ENCODE data around the gene UBE2N. TPM values are rescaled to one million over a fixed set of nuclear protein-coding genes. Genes with fewer than 3 reads are reported as not detected.
"Not testable (repeated sequence)": the region's sequence is repeated elsewhere in the genome, so short reads cannot be mapped to it uniquely, and the experiment has no call there.

Gene UBE2N
- total and polyA plus RNA-seq, 8 donors: 82.2 to 154 (median 137) TPM

- H3K27ac ChIP-seq: peak overlapping the region; percentile 90 to 94
- intact Hi-C loops (cut with DNase I): no loop called here
- H3K27me3 ChIP-seq: no peaks in the 10 kb centered on the region
- H3K9me3 ChIP-seq: no peaks in the 10 kb centered on the region
- peak overlapping the region; percentile 98 to 100 for H3K4me3 ChIP-seq
- TF ChIP-seq CTCF (IDR thresholded peaks at IDR 0.05): no peak
- DNase-seq (peak in 2 of 4 donors; percentile 45 to 88), ATAC-seq (peak; percentile 28)
- H3K4me1 ChIP-seq: peaks cover 7 to 52% of the 10 kb centered on the region in 2 donors
- no peaks in the 10 kb centered on the region for H3K36me3 ChIP-seq
Measured at GRCh38 chr12:93441081-93441616, 598 bp downstream of the UBE2N start.

GRCh38 chr12:93440043-93440835, 1.5 kb downstream of the UBE2N start:
- peak overlapping the region in 1 of 2 donors; percentile 94 for H3K27ac ChIP-seq
- no peak for TF ChIP-seq CTCF (IDR thresholded peaks at IDR 0.05)

GRCh38 chr12:93438266-93439050, 3.3 kb downstream of the UBE2N start:
- DNase-seq (no peak), ATAC-seq (no peak)
- Histone ChIP-seq H3K4me1 (peaks cover 7 to 79% of the 10 kb centered on the region in 2 donors), H3K4me3 (no peak overlapping the region), H3K9me3 (no peaks in the 10 kb centered on the region), H3K36me3 (no peaks in the 10 kb centered on the region), H3K27ac (no peak overlapping the region), H3K27me3 (no peaks in the 10 kb centered on the region)
- intact Hi-C loops (cut with DNase I): no loop called here
- TF ChIP-seq CTCF (IDR thresholded peaks at IDR 0.05): no peak

More at GRCh38 chr12:93440043-93440835, 1.5 kb downstream of the UBE2N start:
- no peak for ATAC-seq
- intact Hi-C loops (cut with DNase I): no loop called here
- no peaks in the 10 kb centered on the region for H3K9me3 ChIP-seq
- H3K4me1 ChIP-seq: peaks cover 7 to 61% of the 10 kb centered on the region in 2 donors
- H3K27me3 ChIP-seq: no peaks in the 10 kb centered on the region
- no peak for DNase-seq
- H3K4me3 ChIP-seq: peak overlapping the region; percentile 98 to 100
- H3K36me3 ChIP-seq: no peaks in the 10 kb centered on the region

GRCh38 chr12:93434256-93434865, 7.4 kb downstream of the UBE2N start:
- intact Hi-C loops (cut with DNase I): no loop called here
- DNase-seq (peak in 1 of 4 donors; percentile 56), ATAC-seq (peak; percentile 9)
- Histone ChIP-seq H3K27me3 (no peaks in the 10 kb centered on the region), H3K27ac (no peak overlapping the region), H3K36me3 (no peaks in the 10 kb centered on the region), H3K9me3 (no peaks in the 10 kb centered on the region), H3K4me3 (no peak overlapping the region), H3K4me1 (peaks cover 0 to 72% of the 10 kb centered on the region in 2 donors)
- TF ChIP-seq CTCF (IDR thresholded peaks at IDR 0.05): no peak

- DNase-seq, ATAC-seq: not testable (repeated sequence)
- H3K4me1 ChIP-seq: peaks cover 12 to 71% of the 10 kb centered on the region in 2 donors
Measured at GRCh38 chr12:93432031-93432430, 9.7 kb downstream of the UBE2N start.

More at GRCh38 chr12:93432031-93432430, 9.7 kb downstream of the UBE2N start:
- H3K27ac ChIP-seq; H3K36me3 ChIP-seq; H3K9me3 ChIP-seq; H3K4me3 ChIP-seq; H3K27me3 ChIP-seq; intact Hi-C loops (cut with DNase I): not testable (repeated sequence)

Data from left lung (tissue), 10 donors.